Thymus (tissue), 2 donors: ENCODE measurements around the gene ZNF782. TPM values are rescaled to one million over a fixed set of nuclear protein-coding genes. Genes with fewer than 3 reads are reported as not detected.

Experiments used
- polyA plus RNA-seq: library from polyadenylated mRNA; stranded (reverse); fragments of 200-250 nt; gene quantifications from one replicate; pipeline ENCODE4 v1.2.3, GENCODE V29; 2013
- total RNA-seq: library from RNA; stranded (reverse); fragments of 120-200 nt; gene quantifications from one replicate; pipeline ENCODE4 v1.2.4, GENCODE V29; 2013
- donor health status: healthy.

ZNF782 gene
- total and polyA plus RNA-seq, 2 donors: 2.8 to 5.2 TPM

Other genes with a start within 250 kb of the ZNF782 start
- 4.8 TPM for gene CDC14B, start 234.7 kb downstream of the ZNF782 start, total RNA-seq
- 6.7 TPM for gene CDC14B, start 234.7 kb downstream of the ZNF782 start, polyA plus RNA-seq
- 4.7 TPM for gene PRXL2C, start 199.2 kb downstream of the ZNF782 start, total RNA-seq
- 10.6 TPM for gene PRXL2C, start 199.2 kb downstream of the ZNF782 start, polyA plus RNA-seq
- 14.1 TPM for gene ZNF510, start 76.4 kb downstream of the ZNF782 start, total RNA-seq
- 4.4 TPM for gene ZNF510, start 76.4 kb downstream of the ZNF782 start, polyA plus RNA-seq
- gene NUTM2G, start 74.3 kb upstream of the ZNF782 start, total RNA-seq: not detected
- gene NUTM2G, start 74.3 kb upstream of the ZNF782 start, polyA plus RNA-seq: 0.02 TPM
- 129 TPM for gene CTSV, start 184.6 kb upstream of the ZNF782 start, total RNA-seq
- gene CTSV, start 184.6 kb upstream of the ZNF782 start, polyA plus RNA-seq: 1,344 TPM